Activated naive CD4-positive, alpha-beta T cell treated with anti-CD3 and anti-CD28 coated beads, Interleukin-2, amount 10 ng/mL, durations not matched to agents 7 days and 5 days (primary cell): Measurements from ENCODE around the gene LRRC9.

Experiments used
- CTCF ChIA-PET: fragments of 350-600 bp; sonication (Branson Sonifier 250); formaldehyde crosslinking; loops from one replicate; lab custom pipeline; 2021; ENCODE audit warnings: antibody characterized with exemption; lab: Charles Lee
- DNase-seq: peaks from one replicate; pipeline ENCODE4 v3.0.0-alpha.2; 2020
- H3K27ac Mint-ChIP-seq: one replicate; pipeline ENCODE4 v1.8.0; 2021; ENCODE audit warnings: mild to moderate bottlenecking, moderate library complexity, mixed read lengths
- H3K27me3 Mint-ChIP-seq: one replicate; pipeline ENCODE4 v1.8.0; 2021; ENCODE audit warnings: mild to moderate bottlenecking, mixed read lengths
- H3K36me3 Mint-ChIP-seq: one replicate; pipeline ENCODE4 v1.8.0; 2021; ENCODE audit warnings: mixed read lengths
- H3K4me1 Mint-ChIP-seq: one replicate; pipeline ENCODE4 v1.8.0; 2021; ENCODE audit warnings: mixed read lengths
- H3K4me3 Mint-ChIP-seq: one replicate; pipeline ENCODE4 v1.8.0; 2021; ENCODE audit warnings: mild to moderate bottlenecking, moderate library complexity, mixed read lengths
- H3K9me3 Mint-ChIP-seq: one replicate; pipeline ENCODE4 v1.8.0; 2021; ENCODE audit warnings: mixed read lengths

LRRC9 gene

DNA sequence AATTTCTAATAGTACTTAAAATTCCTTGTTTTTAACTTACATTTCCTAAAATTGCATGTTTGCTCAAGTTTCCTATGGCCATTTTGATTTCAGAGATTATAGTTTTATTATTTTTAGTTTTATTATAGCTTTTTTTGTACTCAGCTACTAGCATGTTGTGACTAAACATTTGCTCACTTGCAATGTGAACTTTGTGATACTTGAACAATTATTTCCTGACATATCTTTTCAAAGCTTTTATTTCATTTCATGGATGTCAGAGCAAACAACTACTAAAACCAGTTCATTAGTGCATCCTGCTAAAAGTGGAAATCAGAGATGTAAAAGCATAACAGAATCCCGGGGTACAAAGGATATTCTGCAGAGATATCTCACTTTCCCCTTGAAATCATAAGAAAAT is 138.1 kb downstream of the LRRC9 start:
- Mint-ChIP-seq H3K9me3 (no peaks in the 10 kb centered on the region), H3K27me3 (no peaks in the 10 kb centered on the region), H3K4me3 (no peak overlapping the region), H3K36me3 (no peaks in the 10 kb centered on the region), H3K27ac (no peak overlapping the region), H3K4me1 (no peaks in the 10 kb centered on the region)
- CTCF ChIA-PET, result no interaction called here
- no peak for DNase-seq

GRCh38 chr14:60061371-60061770 is 141.4 kb downstream of the LRRC9 start:
- no peaks in the 10 kb centered on the region for H3K36me3 Mint-ChIP-seq
- H3K4me3 Mint-ChIP-seq, result no peak overlapping the region
- H3K27ac Mint-ChIP-seq, result no peak overlapping the region
- no peak for DNase-seq
- no peaks in the 10 kb centered on the region for H3K27me3 Mint-ChIP-seq
- CTCF ChIA-PET, result interaction anchor here (1.8 kb wide), 1 partner anchor 123 kb away, joined by 8 read pairs; no protein-coding TSS in a partner anchor
- H3K4me1 Mint-ChIP-seq, result no peaks in the 10 kb centered on the region
- H3K9me3 Mint-ChIP-seq, result no peaks in the 10 kb centered on the region

GRCh38 chr14:60064491-60065072 is 144.6 kb downstream of the LRRC9 start:
- CTCF ChIA-PET, result interaction anchor here (0.7 to 3.6 kb wide), 7 partner anchors 87 to 185 kb away, joined by 3 to 52 read pairs (median 3); partner anchors contain the start of gene DHRS7
- Mint-ChIP-seq H3K4me3 (no peak overlapping the region), H3K27ac (no peak overlapping the region), H3K27me3 (no peaks in the 10 kb centered on the region), H3K4me1 (no peaks in the 10 kb centered on the region), H3K36me3 (no peaks in the 10 kb centered on the region), H3K9me3 (no peaks in the 10 kb centered on the region)
- no peak for DNase-seq

DNA sequence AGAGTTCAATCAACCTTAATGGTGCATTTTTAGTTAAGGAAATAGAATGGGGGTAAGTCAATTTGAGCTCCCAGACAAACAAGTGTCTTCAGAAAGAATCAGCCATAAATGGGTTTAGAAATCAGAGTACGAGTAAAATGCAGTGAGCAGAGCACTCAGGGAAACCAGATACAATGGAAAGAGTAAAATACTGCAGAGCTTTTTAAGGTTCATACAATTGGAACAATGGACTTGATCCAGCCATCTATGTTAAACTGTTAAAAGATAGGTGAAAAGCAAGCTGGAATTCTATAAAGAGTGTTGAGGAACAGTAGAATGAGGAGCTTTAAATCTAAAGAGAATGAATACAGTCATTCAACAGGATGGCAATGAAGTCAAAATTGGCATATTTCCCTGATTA is 147.9 kb downstream of the LRRC9 start:
- Mint-ChIP-seq H3K27ac (no peak overlapping the region), H3K36me3 (no peaks in the 10 kb centered on the region)
- CTCF ChIA-PET, result interaction anchor here (0.6 to 2.1 kb wide), 3 partner anchors 98 to 119 kb away, joined by 3 to 6 read pairs (median 3); no protein-coding TSS in a partner anchor

DNA sequence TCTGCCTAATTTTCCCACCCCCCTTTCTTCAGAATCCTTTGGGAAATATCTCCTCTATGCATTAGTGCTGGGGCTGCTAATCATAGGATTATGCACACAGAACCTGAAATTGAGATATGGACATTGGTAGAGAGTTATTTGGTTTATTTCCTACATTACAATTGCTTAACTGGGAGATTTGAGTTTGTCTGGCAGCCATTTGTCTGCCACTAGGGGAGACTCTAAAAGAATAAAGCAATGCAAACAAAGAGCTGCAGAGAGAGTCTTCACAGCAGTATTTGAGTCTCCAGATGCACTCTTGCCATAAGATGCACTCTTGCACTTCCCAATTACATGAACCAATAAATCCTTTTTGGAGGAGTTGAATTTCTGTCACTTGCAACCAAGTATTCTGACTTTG is 159.8 kb downstream of the LRRC9 start:
- H3K36me3 Mint-ChIP-seq, result no peaks in the 10 kb centered on the region
- H3K4me3 Mint-ChIP-seq, result no peak overlapping the region
- DNase-seq, result no peak
- H3K4me1 Mint-ChIP-seq, result no peaks in the 10 kb centered on the region
- H3K27ac Mint-ChIP-seq, result no peak overlapping the region
- peaks cover 7% of the 10 kb centered on the region for H3K27me3 Mint-ChIP-seq
- CTCF ChIA-PET, result no interaction called here
- peaks cover 7% of the 10 kb centered on the region for H3K9me3 Mint-ChIP-seq

More for the DNA sequence above, 147.9 kb downstream of the LRRC9 start:
- H3K9me3 Mint-ChIP-seq, result no peaks in the 10 kb centered on the region
- no peak overlapping the region for H3K4me3 Mint-ChIP-seq
- no peaks in the 10 kb centered on the region for H3K4me1 Mint-ChIP-seq
- DNase-seq, result no peak
- H3K27me3 Mint-ChIP-seq, result no peaks in the 10 kb centered on the region

- H3K27ac Mint-ChIP-seq, result no peak overlapping the region
- no peak for DNase-seq
- CTCF ChIA-PET, result interaction anchor here (1.3 to 1.4 kb wide), 2 partner anchors 80 to 98 kb away, joined by 3 read pairs; partner anchors contain the start of gene DHRS7
- peaks cover 8% of the 10 kb centered on the region for H3K27me3 Mint-ChIP-seq
- H3K9me3 Mint-ChIP-seq, result no peaks in the 10 kb centered on the region
- H3K36me3 Mint-ChIP-seq, result no peaks in the 10 kb centered on the region
- no peak overlapping the region for H3K4me3 Mint-ChIP-seq
- H3K4me1 Mint-ChIP-seq, result peaks cover 2% of the 10 kb centered on the region
Measured at GRCh38 chr14:60085085-60085484, 165.1 kb downstream of the LRRC9 start.

DNA sequence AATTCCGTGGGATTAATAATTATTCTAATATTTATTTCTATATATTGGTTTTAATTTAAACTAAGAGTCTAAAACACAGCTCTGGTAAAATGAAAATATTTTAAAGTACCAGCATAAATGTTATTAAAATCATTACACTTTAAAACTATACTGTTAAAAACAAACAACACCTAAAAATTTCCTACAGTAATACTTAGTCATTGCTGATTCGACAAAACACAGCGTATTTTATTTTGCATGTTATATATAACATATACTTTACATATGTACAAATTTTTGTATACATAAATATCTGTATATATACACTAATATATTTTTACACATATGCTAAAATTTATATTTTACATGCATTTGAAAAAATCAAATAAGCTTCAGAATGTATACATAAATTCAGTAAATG is 165.7 kb downstream of the LRRC9 start:
- no peaks in the 10 kb centered on the region for H3K9me3 Mint-ChIP-seq
- H3K4me3 Mint-ChIP-seq, result no peak overlapping the region
- H3K27ac Mint-ChIP-seq, result no peak overlapping the region
- H3K4me1 Mint-ChIP-seq, result peaks cover 6% of the 10 kb centered on the region
- CTCF ChIA-PET, result interaction anchor here (1.3 to 1.4 kb wide), 2 partner anchors 80 to 98 kb away, joined by 3 read pairs; partner anchors contain the start of gene DHRS7
- peaks cover 8% of the 10 kb centered on the region for H3K27me3 Mint-ChIP-seq
- no peak for DNase-seq
- H3K36me3 Mint-ChIP-seq, result no peaks in the 10 kb centered on the region

DNA sequence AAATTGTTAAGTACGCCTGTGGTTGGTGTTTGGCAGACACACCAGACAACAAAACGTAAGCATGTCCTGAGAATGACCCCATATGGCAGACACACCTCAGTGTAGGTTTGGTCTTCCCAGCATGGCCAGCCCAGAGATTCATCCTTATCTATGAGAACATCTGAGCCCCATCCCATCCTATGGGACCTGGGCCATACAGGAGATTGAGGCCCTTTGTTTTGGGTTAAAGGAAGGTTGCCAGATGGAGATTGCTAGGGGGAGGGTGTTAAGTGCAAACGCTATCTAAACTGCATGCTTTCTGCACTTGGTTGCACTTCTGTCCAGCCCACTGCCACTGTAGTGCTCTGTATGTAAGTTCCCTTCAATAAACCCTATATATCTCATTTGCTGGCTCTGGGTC is 167.7 kb downstream of the LRRC9 start:
- H3K36me3 Mint-ChIP-seq, result peaks cover 2% of the 10 kb centered on the region
- no peak for DNase-seq
- no peaks in the 10 kb centered on the region for H3K9me3 Mint-ChIP-seq
- H3K27ac Mint-ChIP-seq, result no peak overlapping the region
- CTCF ChIA-PET, result interaction anchor here (0.9 kb wide), 1 partner anchor 262 kb away, joined by 3 read pairs; no protein-coding TSS in a partner anchor
- peaks cover 4% of the 10 kb centered on the region for H3K27me3 Mint-ChIP-seq
- H3K4me1 Mint-ChIP-seq, result peaks cover 15% of the 10 kb centered on the region
- no peak overlapping the region for H3K4me3 Mint-ChIP-seq

DNA sequence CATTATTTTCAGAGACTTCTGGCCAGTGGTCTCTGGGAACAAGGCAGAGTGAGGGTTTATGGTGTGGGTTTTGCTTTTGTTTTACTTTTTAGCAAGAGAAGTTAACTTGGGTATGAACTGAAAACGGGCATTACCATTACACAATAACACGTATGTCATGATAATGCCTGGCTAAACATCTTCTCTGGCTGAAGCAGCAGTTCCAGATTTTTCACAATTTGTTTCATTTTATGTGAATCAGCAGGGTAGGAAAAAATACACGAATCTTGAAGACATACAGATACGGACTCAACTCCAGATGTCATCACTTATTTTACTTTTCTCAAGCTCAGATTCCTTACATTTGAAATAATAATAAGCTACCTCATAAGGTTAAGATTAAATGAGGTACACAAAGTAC is 169.3 kb downstream of the LRRC9 start:
- Mint-ChIP-seq H3K36me3 (peaks cover 4% of the 10 kb centered on the region), H3K27ac (no peak overlapping the region), H3K9me3 (no peaks in the 10 kb centered on the region), H3K4me1 (peaks cover 29% of the 10 kb centered on the region), H3K27me3 (peaks cover 4% of the 10 kb centered on the region), H3K4me3 (no peak overlapping the region)
- no peak for DNase-seq
- CTCF ChIA-PET, result interaction anchor here (1.0 to 1.4 kb wide), 2 partner anchors 77 to 98 kb away, joined by 3 read pairs; no protein-coding TSS in a partner anchor

DNA sequence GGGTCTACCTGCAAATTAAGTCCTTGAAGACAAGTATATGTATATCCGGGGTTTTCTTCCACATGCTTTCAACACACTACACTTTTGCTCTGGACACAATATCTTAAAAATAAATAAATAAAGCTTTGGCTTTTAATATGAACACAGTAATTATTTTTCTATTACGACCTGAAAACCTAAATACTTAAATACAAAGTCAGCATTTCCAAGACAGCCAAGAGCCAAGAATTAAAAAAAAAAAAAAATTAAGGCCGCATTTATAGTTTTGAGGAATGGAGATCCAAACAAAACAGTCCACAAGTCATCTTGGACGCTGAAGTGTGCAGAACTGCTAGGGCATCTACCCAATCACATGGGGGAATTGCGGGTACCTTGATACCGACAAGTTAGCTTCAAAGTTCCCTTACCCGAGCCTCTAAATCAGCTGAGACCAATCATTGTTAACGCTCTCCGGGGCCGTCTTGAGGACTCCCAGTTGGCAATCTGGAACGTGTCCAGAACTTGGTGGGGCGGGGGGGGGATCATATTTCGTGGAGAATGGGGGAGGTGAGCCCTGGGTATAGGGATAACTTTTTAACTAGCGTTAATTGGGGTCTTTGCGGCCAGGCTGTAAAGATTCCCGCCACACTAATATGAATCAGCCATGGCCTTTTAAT is 171.0 kb downstream of the LRRC9 start:
- H3K9me3 Mint-ChIP-seq, result no peaks in the 10 kb centered on the region
- peaks cover 45% of the 10 kb centered on the region for H3K4me1 Mint-ChIP-seq
- peak; percentile 35 for DNase-seq
- peak overlapping the region; percentile 96 for H3K27ac Mint-ChIP-seq
- H3K27me3 Mint-ChIP-seq, result no peaks in the 10 kb centered on the region
- H3K4me3 Mint-ChIP-seq, result peak overlapping the region; percentile 97
- CTCF ChIA-PET, result interaction anchor here (1.1 to 2.5 kb wide), 3 partner anchors 74 to 126 kb away, joined by 3 to 8 read pairs (median 4); partner anchors contain the start of gene DHRS7
- H3K36me3 Mint-ChIP-seq, result peaks cover 10% of the 10 kb centered on the region

GRCh38 chr14:60091550-60092525 is 171.9 kb downstream of the LRRC9 start, which contains the start of gene PCNX4:
TSS of gene PCNX4 (plus strand) at chr14:60091923. CDS start at chr14:60107639, 15,716 bp downstream.
- peak; percentile 96 for DNase-seq
- H3K36me3 Mint-ChIP-seq, result peaks cover 10% of the 10 kb centered on the region
- no peaks in the 10 kb centered on the region for H3K27me3 Mint-ChIP-seq
- no peaks in the 10 kb centered on the region for H3K9me3 Mint-ChIP-seq
- peaks cover 46% of the 10 kb centered on the region for H3K4me1 Mint-ChIP-seq
- peak within 1 kb of the TSS; percentile 97 for H3K4me3 Mint-ChIP-seq
- H3K27ac Mint-ChIP-seq, result peak within 1 kb of the TSS; percentile 96
- CTCF ChIA-PET, result interaction anchor here (0.8 to 2.5 kb wide), 4 partner anchors 9 to 128 kb away, joined by 3 to 8 read pairs (median 4); no protein-coding TSS in a partner anchor

DNA sequence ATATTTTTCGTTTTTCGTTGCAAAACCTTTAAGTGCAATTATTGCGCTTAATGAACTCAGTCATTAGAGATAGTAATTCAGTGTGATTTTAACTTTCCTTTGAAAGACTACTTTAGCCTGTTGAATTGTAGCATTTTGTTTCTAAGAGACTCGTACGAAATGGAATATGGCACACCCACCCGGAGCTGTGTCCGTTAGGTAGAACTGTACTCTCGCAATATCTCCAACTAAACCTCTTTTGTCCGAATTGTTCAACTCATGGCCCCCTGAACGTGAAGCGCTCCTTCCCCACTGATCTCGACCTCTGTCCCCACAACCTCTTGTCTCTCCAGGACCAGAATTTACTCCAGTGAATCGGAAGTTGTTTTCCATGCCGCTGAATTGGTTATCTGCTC is 172.6 kb downstream of the LRRC9 start:
- peak overlapping the region; percentile 97 for H3K4me3 Mint-ChIP-seq
- H3K4me1 Mint-ChIP-seq, result peaks cover 46% of the 10 kb centered on the region
- peaks cover 14% of the 10 kb centered on the region for H3K36me3 Mint-ChIP-seq
- no peaks in the 10 kb centered on the region for H3K27me3 Mint-ChIP-seq
- H3K9me3 Mint-ChIP-seq, result no peaks in the 10 kb centered on the region
- peak overlapping the region; percentile 96 for H3K27ac Mint-ChIP-seq
- CTCF ChIA-PET, result interaction anchor here (0.8 to 2.5 kb wide), 3 partner anchors 8 to 129 kb away, joined by 3 to 8 read pairs (median 3); no protein-coding TSS in a partner anchor
- DNase-seq, result peak; percentile 36

GRCh38 chr14:60093080-60093479 is 173.1 kb downstream of the LRRC9 start:
- CTCF ChIA-PET, result interaction anchor here (2.5 kb wide), 1 partner anchor 91 kb away, joined by 8 read pairs; no protein-coding TSS in a partner anchor
- H3K27ac Mint-ChIP-seq, result peak overlapping the region; percentile 96
- H3K9me3 Mint-ChIP-seq, result no peaks in the 10 kb centered on the region
- DNase-seq, result no peak
- peaks cover 48% of the 10 kb centered on the region for H3K4me1 Mint-ChIP-seq
- no peaks in the 10 kb centered on the region for H3K27me3 Mint-ChIP-seq
- peak overlapping the region; percentile 97 for H3K4me3 Mint-ChIP-seq
- peaks cover 19% of the 10 kb centered on the region for H3K36me3 Mint-ChIP-seq
